Measurements from ENCODE around the gene DNAJB6.
"Not testable (repeated sequence)": the region's sequence is repeated elsewhere in the genome, so short reads cannot be mapped to it uniquely, and the experiment has no call there.

Gene DNAJB6

GRCh38 chr7:157329447-157329846, 7.4 kb upstream of the DNAJB6 start:
- no peak for DNase-seq

- not testable (repeated sequence) for DNase-seq
Observed at GRCh38 chr7:157330567-157330966, 6.2 kb upstream of the DNAJB6 start.

GRCh38 chr7:157331049-157331448, 5.8 kb upstream of the DNAJB6 start:
- not testable (repeated sequence) for DNase-seq

- DNase-seq, result no peak
Observed at GRCh38 chr7:157335236-157335635, 1.6 kb upstream of the DNAJB6 start.

- DNase-seq, result no peak
Observed at GRCh38 chr7:157335991-157336382, 817 bp upstream of the DNAJB6 start.

- DNase-seq, result peak; percentile 62
Observed at GRCh38 chr7:157337316-157338149, 729 bp downstream of the DNAJB6 start.

- DNase-seq, result peak; percentile 67
Observed at GRCh38 chr7:157339777-157340677, 3.2 kb downstream of the DNAJB6 start.

- DNase-seq, result no peak
Observed at GRCh38 chr7:157347217-157347904, 10.6 kb downstream of the DNAJB6 start.

- DNase-seq, result no peak
Observed at GRCh38 chr7:157348548-157348947, 11.7 kb downstream of the DNAJB6 start.

GRCh38 chr7:157352516-157352915, 15.7 kb downstream of the DNAJB6 start:
- DNase-seq, result no peak

GRCh38 chr7:157355784-157356511, 19.1 kb downstream of the DNAJB6 start:
- peak; percentile 16 for DNase-seq

GRCh38 chr7:157357129-157358040, 20.6 kb downstream of the DNAJB6 start:
- no peak for DNase-seq

- DNase-seq, result no peak
Observed at GRCh38 chr7:157358041-157358752, 21.4 kb downstream of the DNAJB6 start.

GRCh38 chr7:157358753-157359096, 21.9 kb downstream of the DNAJB6 start:
- DNase-seq, result no peak

- no peak for DNase-seq
Observed at GRCh38 chr7:157359581-157359980, 22.8 kb downstream of the DNAJB6 start.

GRCh38 chr7:157360483-157361025, 23.8 kb downstream of the DNAJB6 start:
- DNase-seq, result peak; percentile 11

GRCh38 chr7:157361537-157361936, 24.7 kb downstream of the DNAJB6 start:
- DNase-seq, result no peak

GRCh38 chr7:157362729-157363128, 25.9 kb downstream of the DNAJB6 start:
- peak; percentile 3 for DNase-seq

- DNase-seq, result no peak
Observed at GRCh38 chr7:157366722-157367121, 29.9 kb downstream of the DNAJB6 start.

GRCh38 chr7:157368955-157369354, 32.2 kb downstream of the DNAJB6 start:
- DNase-seq, result peak; percentile 9
